MM.1S (cell line): ENCODE measurements around the gene TNKS1BP1.

Source experiments
- EZH2 ChIP-seq: fragments of 300-600 bp; sonication (generic); optimal IDR thresholded peaks from 2 replicates; pipeline ENCODE3; 2017; ENCODE audit warnings: low read depth, mild to moderate bottlenecking, antibody characterized with exemption, low read length, mixed read lengths
- TF ChIP-seq, protein P1 (sequence below): fragments of 300-600 bp; sonication (generic); IDR thresholded peaks from 2 replicates; pipeline ENCODE4 v1.5.1; 2016; ENCODE audit warnings: antibody characterized with exemption, low read length, mixed read lengths

DNA sequence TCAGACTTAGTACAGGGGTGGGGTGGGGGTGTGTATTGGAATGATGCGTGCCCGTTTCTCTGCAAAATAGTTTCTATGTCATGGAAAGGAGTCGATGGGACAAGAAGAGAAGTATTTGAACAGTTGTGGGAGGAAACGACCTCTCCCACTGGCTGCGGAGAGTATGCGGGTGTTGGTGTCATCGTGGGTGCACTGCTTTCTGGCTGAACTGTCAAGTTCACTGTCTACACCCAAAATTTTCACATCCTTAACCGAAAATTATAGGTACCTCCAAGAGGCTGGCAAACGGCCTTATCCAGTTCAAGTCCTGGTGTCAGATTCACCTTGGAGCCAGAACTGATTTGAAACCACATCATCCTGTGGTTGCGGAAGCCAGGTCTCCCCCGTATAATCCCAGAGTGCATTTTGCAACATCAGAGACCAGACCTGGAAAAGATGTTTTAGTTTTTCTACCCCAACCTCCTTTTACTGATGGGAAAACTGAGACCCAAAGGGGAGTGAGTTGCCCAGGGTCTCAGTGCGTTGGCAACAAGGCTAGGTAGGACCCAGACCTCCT is 11.4 kb upstream of the TNKS1BP1 start:
- TF ChIP-seq, protein P1, sequence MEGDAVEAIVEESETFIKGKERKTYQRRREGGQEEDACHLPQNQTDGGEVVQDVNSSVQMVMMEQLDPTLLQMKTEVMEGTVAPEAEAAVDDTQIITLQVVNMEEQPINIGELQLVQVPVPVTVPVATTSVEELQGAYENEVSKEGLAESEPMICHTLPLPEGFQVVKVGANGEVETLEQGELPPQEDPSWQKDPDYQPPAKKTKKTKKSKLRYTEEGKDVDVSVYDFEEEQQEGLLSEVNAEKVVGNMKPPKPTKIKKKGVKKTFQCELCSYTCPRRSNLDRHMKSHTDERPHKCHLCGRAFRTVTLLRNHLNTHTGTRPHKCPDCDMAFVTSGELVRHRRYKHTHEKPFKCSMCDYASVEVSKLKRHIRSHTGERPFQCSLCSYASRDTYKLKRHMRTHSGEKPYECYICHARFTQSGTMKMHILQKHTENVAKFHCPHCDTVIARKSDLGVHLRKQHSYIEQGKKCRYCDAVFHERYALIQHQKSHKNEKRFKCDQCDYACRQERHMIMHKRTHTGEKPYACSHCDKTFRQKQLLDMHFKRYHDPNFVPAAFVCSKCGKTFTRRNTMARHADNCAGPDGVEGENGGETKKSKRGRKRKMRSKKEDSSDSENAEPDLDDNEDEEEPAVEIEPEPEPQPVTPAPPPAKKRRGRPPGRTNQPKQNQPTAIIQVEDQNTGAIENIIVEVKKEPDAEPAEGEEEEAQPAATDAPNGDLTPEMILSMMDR: no peak
- no peak for TF ChIP-seq EZH2
